GM21723 (cell line): Measurements from ENCODE around the gene QSOX2.
A peak's percentile ranks its signal among the peaks of the same experiment; 100 is the strongest.

Experiments
- ATAC-seq: cut with Tn5 transposase; IDR thresholded peaks from one replicate; pipeline ENCODE4 v1.9.1; 2021; ENCODE audit warnings: mild to moderate bottlenecking, moderate library complexity; ENCODE audit not compliant: unreplicated experiment

The QSOX2 gene

DNA sequence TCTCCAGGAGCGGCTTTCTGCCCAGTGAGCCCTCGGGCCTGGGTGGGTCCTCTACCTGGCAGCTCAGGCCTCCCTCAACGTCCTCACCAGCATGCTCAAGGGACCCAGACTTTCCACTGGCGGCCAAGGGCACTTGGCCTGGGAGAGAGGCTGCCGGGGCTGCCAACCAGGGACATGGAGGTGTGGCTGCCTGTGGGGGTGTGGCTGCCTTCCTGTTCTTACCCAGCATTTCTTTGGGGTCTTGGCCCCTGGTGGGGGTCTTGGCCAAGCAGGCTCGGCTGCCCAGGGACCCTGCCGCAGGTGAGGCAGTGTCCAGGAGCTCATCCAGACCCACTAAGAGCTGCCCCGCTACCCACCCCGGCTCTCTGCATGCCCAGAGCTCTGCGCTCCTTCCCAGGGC, 7.2 kb upstream of the QSOX2 start:
- ATAC-seq, result no peak

GRCh38 chr9:136252281-136252680, 6.7 kb upstream of the QSOX2 start:
- ATAC-seq, result no peak

- ATAC-seq, result no peak
Observed at GRCh38 chr9:136251264-136252115, 5.9 kb upstream of the QSOX2 start.

DNA sequence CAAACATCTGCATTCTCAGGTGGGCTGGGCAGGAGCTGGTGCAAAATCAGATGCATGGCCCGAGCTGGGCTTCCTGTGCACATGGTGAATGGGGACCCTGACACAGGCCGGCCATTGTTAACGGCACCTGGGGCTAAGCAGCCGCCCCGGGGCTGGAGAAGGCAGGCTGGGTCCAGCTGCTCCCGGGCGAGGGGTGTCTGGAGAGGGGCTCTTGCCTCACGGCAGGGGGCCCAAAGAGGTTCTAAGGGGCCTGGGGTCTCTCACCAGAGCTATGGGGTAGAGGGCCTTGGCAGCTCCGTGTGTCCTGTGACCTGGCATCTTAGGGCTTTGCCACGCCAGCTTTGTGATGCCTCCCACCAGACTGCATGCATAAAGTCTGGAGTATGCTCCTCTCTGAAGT, 5.1 kb upstream of the QSOX2 start:
- ATAC-seq, result no peak

DNA sequence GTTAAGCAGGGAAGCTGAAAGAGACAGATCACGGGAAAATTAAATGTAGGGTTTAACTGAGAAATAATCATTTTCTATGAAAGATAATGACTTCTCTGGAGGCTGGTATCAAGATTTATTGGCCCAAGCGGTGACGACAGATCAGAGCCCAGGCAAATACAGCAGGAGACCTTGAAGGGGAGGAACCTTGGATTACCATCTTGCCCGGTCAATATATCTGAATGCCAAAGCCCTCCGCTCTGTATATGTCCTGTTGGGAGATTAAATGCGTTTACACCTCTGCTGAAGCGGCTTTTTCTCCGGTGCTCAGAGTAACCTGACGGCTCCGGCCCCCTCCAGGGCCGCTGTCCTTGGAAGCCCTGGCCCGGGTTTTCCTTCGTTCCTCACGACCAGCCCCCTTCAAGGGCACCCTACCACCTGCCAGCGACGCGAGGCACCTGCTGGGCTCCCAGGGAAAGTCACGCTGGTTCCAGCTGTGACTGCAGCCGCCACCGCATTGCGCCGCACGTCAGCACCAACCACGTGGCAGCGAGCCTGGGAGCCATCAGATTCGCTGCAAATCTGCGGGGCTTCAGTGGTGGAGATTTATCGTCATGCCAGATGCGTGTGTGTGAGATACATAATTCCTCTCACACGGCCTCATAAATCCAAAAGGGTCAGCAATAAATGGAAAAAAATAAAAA, 4.4 kb upstream of the QSOX2 start:
- ATAC-seq, result no peak

DNA sequence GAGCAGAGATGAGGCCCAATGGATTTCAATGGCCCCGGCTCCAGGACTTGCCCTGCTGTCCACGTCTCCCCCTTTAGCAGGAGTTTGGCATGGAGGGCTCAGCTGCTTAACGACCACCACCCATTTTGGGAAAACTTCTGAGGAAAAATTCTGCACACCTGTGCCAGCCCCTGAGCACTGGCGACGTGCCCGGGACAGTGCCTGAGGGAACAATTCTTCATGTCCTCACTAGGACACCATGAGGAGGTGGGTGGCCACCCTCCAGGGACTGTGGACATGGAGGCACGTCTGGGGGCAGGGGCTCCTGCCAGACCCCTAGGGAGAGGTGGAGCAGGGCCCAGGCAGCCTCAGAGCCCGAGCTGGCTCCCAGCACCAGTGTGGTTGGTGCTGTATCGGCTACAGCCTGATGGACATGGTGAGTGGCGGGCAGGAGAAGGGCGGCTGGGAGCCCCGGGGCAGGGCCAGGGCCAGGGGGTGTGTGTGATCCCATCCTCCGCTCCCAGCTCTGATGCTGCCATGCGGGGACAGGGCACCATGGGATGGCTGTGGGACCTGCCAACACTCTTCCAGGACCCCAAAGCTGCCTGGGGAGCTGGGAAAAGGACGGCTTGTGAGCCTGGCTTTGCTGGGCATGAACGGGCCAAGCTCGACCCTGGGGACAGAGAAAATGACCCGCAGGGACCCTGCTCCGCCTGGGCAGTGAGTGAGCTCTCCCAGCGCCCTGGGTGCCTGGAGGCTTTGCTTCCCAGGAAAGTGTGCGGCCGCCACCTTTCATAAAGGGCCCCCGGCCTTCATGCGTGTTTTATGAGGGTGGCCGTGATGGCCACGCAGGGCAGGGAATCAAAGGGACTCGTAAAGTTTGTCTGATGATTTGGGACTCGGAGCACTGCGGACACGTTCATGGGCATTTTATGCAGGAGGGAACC, 3.6 kb upstream of the QSOX2 start:
- no peak for ATAC-seq

DNA sequence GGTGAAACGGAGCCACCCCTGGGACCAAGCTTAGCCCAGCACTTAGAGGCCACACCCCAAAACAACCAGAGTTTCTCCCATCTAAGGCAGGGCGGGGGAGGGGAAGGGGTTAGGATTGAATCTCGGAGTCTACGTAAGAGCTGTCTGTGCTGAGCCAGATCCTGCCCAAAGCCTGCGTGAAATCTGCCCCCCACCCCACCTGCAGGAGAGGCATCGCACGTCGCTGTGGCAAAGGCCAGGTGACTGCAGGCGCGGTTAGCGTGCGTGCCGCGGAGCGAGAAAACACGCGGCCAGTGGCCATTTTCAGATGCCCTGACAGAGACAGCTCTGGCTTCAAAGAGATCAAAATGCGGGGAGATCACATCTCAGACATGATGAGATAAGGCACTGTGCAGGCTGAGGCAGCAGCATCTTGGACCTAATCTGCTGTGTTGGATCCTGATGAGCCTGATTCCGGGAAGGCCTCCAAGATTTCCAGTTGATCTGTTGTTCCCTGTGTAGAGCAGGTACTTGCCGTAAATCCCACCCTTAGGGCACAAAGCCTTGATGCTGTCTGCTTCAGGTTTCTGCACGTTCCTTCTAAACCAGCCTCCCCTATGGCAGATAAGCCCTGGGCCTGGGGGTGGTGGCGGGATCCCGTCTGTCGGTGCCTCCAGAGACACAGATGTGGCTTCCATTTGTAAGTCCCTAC, 2.5 kb upstream of the QSOX2 start:
- no peak for ATAC-seq

DNA sequence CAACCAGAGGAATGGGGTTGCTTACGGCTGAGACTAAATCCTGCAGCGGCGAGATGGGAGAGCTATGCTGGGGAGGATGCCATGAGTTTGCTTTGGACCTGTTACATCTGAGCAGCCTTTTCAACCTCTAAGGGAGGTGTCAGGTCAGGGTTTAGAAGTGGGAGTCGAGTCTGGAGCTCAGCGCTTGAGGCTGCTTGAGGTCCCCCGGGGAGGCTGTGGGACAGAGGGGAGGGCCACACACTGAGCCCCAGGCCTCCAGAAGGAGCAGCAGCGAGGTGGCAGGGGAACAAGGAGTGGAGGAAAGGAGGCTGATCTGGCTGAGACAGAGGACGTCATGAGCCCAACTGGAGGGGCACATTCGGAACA, 1.9 kb upstream of the QSOX2 start:
- no peak for ATAC-seq

- no peak for ATAC-seq
Observed at GRCh38 chr9:136246849-136247550, 1.4 kb upstream of the QSOX2 start.

GRCh38 chr9:136244969-136245218, 718 bp downstream of the QSOX2 start:
- no peak for ATAC-seq

GRCh38 chr9:136244122-136244968, 1.3 kb downstream of the QSOX2 start:
- peak; percentile 30 for ATAC-seq

DNA sequence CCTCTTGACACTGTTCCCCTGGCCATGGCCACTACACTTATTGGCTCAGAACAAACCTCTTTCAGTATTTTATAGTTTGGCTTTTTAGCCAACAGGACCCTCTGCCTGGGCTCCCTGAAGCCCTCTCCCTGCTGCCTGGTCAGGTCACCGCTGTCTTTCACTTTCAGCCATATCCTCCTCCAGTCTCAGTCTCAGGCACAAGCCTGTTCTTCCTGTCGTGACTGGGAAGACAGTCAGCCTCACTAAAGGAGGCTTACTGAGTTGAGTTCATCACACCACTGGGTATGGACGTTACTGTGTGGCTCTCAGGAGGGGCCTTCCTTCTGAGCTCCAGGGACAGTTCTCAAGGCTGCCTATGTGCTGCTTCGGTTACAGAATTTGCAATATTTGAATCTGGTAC, 2.0 kb downstream of the QSOX2 start:
- no peak for ATAC-seq

GRCh38 chr9:136242918-136243525, 2.6 kb downstream of the QSOX2 start:
- ATAC-seq, result no peak

DNA sequence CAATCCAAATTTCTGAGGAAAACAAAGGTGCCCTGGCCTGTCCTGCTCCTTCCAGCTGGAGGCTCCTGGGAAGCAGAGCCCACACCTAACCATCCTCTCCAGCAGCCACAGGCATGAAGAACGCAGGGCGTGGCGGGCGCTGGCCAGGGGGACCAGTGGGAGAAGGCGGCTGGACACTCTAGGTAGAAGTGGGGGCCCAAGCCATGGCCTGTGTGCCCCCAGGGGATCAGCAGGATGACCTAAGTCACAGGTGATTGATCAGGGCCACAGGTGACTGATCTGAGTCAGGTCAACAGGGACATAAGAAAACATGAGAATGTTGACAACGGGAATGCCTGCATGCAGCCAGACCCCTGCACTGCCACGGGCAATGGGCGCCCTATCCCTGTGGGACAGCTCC, 3.4 kb downstream of the QSOX2 start:
- ATAC-seq, result no peak

GRCh38 chr9:136241542-136241941, 4.1 kb downstream of the QSOX2 start:
- ATAC-seq, result no peak

DNA sequence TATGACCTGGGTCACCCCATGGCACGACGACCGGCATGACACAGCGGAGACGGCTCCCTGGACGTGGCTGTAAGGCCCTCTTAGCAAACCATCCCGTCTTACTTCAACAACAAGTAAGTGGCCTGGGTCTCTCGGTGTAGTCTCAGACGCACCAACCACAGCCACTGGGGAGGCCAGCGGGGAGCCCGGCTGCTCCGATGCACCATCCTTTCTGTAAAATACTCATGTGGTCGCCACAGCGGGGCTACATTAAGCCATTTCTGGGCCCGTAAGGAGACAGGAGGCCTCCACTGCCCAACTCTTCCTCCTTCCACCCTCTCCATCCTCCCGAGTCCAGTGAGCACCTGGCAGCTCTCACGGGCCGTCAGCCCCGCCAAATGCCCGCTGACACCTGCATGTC, 4.7 kb downstream of the QSOX2 start:
- ATAC-seq, result no peak

GRCh38 chr9:136239983-136240330, 5.7 kb downstream of the QSOX2 start:
- no peak for ATAC-seq

DNA sequence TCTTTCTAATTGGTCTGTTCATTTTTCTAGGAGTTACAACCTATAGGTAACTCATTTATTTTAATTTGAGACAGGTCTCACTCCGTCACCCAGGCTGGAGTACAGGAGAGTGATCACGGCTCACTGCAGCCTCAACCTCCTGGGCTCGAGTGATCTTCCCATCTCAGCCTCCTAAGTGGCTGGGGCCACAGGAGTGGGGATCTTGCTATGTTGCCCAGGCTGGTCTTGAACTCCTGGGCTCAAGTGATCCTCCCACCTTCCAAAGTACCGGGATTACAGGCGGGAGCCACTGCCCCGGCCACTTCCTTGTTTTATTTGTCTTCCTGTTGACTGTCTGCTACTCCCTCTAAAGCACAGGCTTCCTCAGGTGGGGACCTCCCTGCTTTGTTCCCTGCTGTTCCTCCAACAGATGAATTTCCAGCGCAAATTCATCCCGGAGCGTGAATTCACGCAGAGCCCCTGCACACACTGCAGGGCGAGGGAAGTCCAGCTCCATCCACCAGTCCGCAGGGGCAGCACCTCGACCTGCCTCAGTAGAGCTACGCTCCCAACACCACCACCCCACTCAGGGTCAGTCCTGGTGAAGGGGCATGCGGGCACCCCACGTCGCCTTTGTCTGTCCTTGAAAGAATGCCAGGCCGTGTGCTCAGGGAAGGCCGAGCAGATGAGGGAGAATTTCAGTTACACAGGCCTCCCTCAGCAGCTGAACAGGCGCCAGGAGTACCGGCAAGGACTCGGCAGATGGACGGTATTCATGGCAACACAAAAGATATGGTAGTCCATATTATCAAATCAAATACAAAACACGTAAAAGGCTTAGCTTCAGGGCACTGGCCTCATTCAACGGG, 6.3 kb downstream of the QSOX2 start:
- ATAC-seq, result no peak
